ENCODE measurements around the gene SMIM36.
A peak's percentile ranks its signal among the peaks of the same experiment; 100 is the strongest.

Gene SMIM36

DNA sequence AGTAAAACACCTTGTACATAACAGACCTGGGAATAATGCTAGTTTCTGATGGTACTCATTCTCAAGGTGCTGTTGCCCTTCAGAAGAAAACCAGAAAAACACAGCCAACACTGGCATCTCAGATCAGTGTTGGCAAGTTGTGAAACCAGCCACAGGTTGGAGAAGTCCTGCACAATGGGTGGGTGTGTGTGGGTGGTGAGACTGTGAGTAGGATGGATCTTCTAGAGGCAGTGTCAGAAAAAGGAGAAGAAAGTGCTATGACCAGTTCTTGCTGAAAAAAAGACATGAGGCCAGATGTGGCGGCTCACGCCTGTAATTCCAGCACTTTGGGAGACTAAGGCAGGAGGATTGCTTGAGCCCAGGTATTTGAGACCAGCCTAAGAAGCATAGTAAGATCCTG is 35.2 kb upstream of the SMIM36 start:
- H2BK15ac ChIP-seq (ENCODE audit: low read depth, poor library complexity, severe bottlenecking) = no peak overlapping the region
- DNase-seq = no peak
- no peaks in the 10 kb centered on the region for H3K79me1 ChIP-seq (replicated peaks; ENCODE audit: low read length, poor library complexity, severe bottlenecking)
- no peaks in the 10 kb centered on the region for H3K4me1 ChIP-seq (ENCODE audit: control insufficient read depth, insufficient read depth, low read depth, low read length)
- H3K9me3 ChIP-seq (ENCODE audit: control insufficient read depth, low read length) = no peaks in the 10 kb centered on the region
- no peak overlapping the region for H3K14ac ChIP-seq (ENCODE audit: low read length in 2 of 2)
- H2AK5ac ChIP-seq (ENCODE audit: low read length, severe bottlenecking) = no peak overlapping the region
- no peak overlapping the region for H3K27ac ChIP-seq (ENCODE audit: low read length, poor library complexity, severe bottlenecking)
- no peak overlapping the region for H4K91ac ChIP-seq (ENCODE audit: low read length)
- no peak overlapping the region for H3K4me3 ChIP-seq (ENCODE audit: insufficient read depth in 1 of 2, low read depth in 1 of 2, low read length in 2 of 2)
- no peak overlapping the region for H3K9ac ChIP-seq (ENCODE audit: low read length)
- H3K23ac ChIP-seq (ENCODE audit: low read length in 2 of 2) = no peak overlapping the region
- H3K4ac ChIP-seq (ENCODE audit: low read depth in 1 of 2, low read length in 2 of 2) = no peak overlapping the region
- no peak overlapping the region for H4K8ac ChIP-seq (ENCODE audit: low read length)
- no peak overlapping the region for H2BK120ac ChIP-seq (ENCODE audit: low read depth, low read length)
- WGBS = 100% methylated on average over 2 of the region's 2 CpGs
- no peak overlapping the region for H2BK5ac ChIP-seq (ENCODE audit: low read depth, low read length, poor library complexity, severe bottlenecking)
- no peak overlapping the region for H3K4me2 ChIP-seq (ENCODE audit: low read length, poor library complexity, severe bottlenecking)
- H3K27me3 ChIP-seq (ENCODE audit: control insufficient read depth in 1 of 2, insufficient read depth in 1 of 2, low read length in 2 of 2) = peaks cover 6 to 8% of the 10 kb centered on the region in 2 experiments
- no peak overlapping the region for H2BK12ac ChIP-seq (ENCODE audit: low read length in 2 of 2)
- no peaks in the 10 kb centered on the region for H3K36me3 ChIP-seq (ENCODE audit: control insufficient read depth in 1 of 2, insufficient read depth in 2 of 2, low read depth in 1 of 2, low read length in 2 of 2)
- no peak overlapping the region for H2AFZ ChIP-seq (ENCODE audit: low read depth, low read length)
- no peak overlapping the region for H3K18ac ChIP-seq (ENCODE audit: low read depth in 1 of 2, low read length in 2 of 2)

- H3K4ac ChIP-seq (ENCODE audit: low read depth in 1 of 2, low read length in 2 of 2) = no peak overlapping the region
- H2AK5ac ChIP-seq (ENCODE audit: low read length, severe bottlenecking) = no peak overlapping the region
- no peak overlapping the region for H2BK120ac ChIP-seq (ENCODE audit: low read depth, low read length)
- H3K23ac ChIP-seq (ENCODE audit: low read length in 2 of 2) = no peak overlapping the region
- no peaks in the 10 kb centered on the region for H3K9me3 ChIP-seq (ENCODE audit: control insufficient read depth, low read length)
- H3K79me1 ChIP-seq (replicated peaks; ENCODE audit: low read length, poor library complexity, severe bottlenecking) = no peaks in the 10 kb centered on the region
- no peak overlapping the region for H3K4me2 ChIP-seq (ENCODE audit: low read length, poor library complexity, severe bottlenecking)
- no peak overlapping the region for H3K18ac ChIP-seq (ENCODE audit: low read depth in 1 of 2, low read length in 2 of 2)
- H3K9ac ChIP-seq (ENCODE audit: low read length) = no peak overlapping the region
- no peaks in the 10 kb centered on the region for H3K4me1 ChIP-seq (ENCODE audit: control insufficient read depth, insufficient read depth, low read depth, low read length)
- no peak overlapping the region for H4K91ac ChIP-seq (ENCODE audit: low read length)
- H2BK12ac ChIP-seq (ENCODE audit: low read length in 2 of 2) = no peak overlapping the region
- H4K8ac ChIP-seq (ENCODE audit: low read length) = no peak overlapping the region
- H2BK5ac ChIP-seq (ENCODE audit: low read depth, low read length, poor library complexity, severe bottlenecking) = no peak overlapping the region
- 78% methylated on average over 6 of the region's 6 CpGs for WGBS
- H2BK15ac ChIP-seq (ENCODE audit: low read depth, poor library complexity, severe bottlenecking) = no peak overlapping the region
- no peaks in the 10 kb centered on the region for H3K36me3 ChIP-seq (ENCODE audit: control insufficient read depth in 1 of 2, insufficient read depth in 2 of 2, low read depth in 1 of 2, low read length in 2 of 2)
- DNase-seq = no peak
- no peak overlapping the region for H2AFZ ChIP-seq (ENCODE audit: low read depth, low read length)
- H3K14ac ChIP-seq (ENCODE audit: low read length in 2 of 2) = no peak overlapping the region
- H3K27ac ChIP-seq (ENCODE audit: low read length, poor library complexity, severe bottlenecking) = no peak overlapping the region
- peaks cover under 1 to 1% of the 10 kb centered on the region in 2 experiments for H3K27me3 ChIP-seq (ENCODE audit: control insufficient read depth in 1 of 2, insufficient read depth in 1 of 2, low read length in 2 of 2)
- H3K4me3 ChIP-seq (ENCODE audit: insufficient read depth in 1 of 2, low read depth in 1 of 2, low read length in 2 of 2) = no peak overlapping the region
Observed at GRCh38 chr17:55545806-55546205, 34.6 kb upstream of the SMIM36 start.

DNA sequence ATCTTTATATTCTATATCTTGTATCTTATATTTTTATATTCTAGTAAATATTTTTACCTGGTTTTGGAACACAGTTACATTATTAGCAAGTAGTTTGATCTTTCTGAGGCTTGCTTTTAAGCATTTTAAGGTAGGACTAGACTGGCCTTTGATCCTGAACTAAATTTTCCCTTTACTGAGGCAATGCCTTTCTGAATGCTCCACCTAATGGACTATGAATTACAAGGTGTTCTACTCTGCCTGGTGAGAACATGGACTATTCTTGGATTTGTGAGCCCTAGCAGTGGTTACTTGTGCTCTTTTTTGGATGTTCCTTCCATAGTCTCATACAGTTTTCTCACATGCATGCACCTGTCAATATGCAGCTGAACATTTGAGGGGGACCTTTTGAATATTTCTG is 32.5 kb upstream of the SMIM36 start:
- Histone ChIP-seq H2BK12ac (ENCODE audit: low read length in 2 of 2) (no peak overlapping the region), H2AK5ac (ENCODE audit: low read length, severe bottlenecking) (no peak overlapping the region), H3K9ac (ENCODE audit: low read length) (no peak overlapping the region), H3K27me3 (ENCODE audit: control insufficient read depth in 1 of 2, insufficient read depth in 1 of 2, low read length in 2 of 2) (no peaks in the 10 kb centered on the region), H4K91ac (ENCODE audit: low read length) (no peak overlapping the region), H3K18ac (ENCODE audit: low read depth in 1 of 2, low read length in 2 of 2) (no peak overlapping the region), H3K4me2 (ENCODE audit: low read length, poor library complexity, severe bottlenecking) (no peak overlapping the region), H2AFZ (ENCODE audit: low read depth, low read length) (no peak overlapping the region), H2BK15ac (ENCODE audit: low read depth, poor library complexity, severe bottlenecking) (no peak overlapping the region), H3K9me3 (ENCODE audit: control insufficient read depth, low read length) (no peaks in the 10 kb centered on the region), H3K27ac (ENCODE audit: low read length, poor library complexity, severe bottlenecking) (no peak overlapping the region), H2BK120ac (ENCODE audit: low read depth, low read length) (no peak overlapping the region), H2BK5ac (ENCODE audit: low read depth, low read length, poor library complexity, severe bottlenecking) (no peak overlapping the region), H3K23ac (ENCODE audit: low read length in 2 of 2) (no peak overlapping the region), H3K36me3 (ENCODE audit: control insufficient read depth in 1 of 2, insufficient read depth in 2 of 2, low read depth in 1 of 2, low read length in 2 of 2) (no peaks in the 10 kb centered on the region), H4K8ac (ENCODE audit: low read length) (no peak overlapping the region), H3K4ac (ENCODE audit: low read depth in 1 of 2, low read length in 2 of 2) (no peak overlapping the region), H3K14ac (ENCODE audit: low read length in 2 of 2) (no peak overlapping the region), H3K79me1 (replicated peaks; ENCODE audit: low read length, poor library complexity, severe bottlenecking) (no peaks in the 10 kb centered on the region), H3K4me1 (ENCODE audit: control insufficient read depth, insufficient read depth, low read depth, low read length) (no peaks in the 10 kb centered on the region), H3K4me3 (ENCODE audit: insufficient read depth in 1 of 2, low read depth in 1 of 2, low read length in 2 of 2) (no peak overlapping the region)
- DNase-seq = no peak

DNA sequence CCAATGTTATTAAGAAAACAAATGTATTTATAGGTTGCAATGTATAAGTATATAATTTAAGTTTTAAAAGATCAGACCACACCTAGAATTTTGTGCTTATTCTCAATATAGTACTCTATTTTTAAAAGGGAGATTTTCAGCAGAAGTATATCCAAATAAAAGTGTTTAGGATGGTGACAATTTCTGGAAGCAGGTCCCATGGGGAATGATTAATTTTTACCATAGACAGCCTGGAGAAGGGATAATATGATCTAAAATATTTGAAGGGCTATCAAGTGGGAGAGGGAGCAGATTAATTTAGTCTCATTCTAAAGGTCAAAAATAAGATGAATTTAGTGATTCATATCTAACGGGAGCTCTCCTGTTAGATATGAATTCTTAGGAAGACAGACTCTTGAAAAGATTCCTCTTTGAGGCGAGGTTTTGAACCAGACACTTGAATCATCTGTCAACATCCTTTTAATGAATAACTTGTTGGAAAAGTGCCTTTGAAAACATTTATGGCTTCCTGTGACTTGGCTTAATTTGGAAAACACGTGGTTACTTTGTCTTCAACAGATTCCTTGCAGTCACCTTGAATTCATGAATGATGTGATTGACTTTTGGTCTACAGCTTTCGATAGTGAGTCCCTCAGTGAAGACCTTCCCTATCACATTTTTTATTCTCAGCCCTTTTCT is 29.3 kb upstream of the SMIM36 start:
- Histone ChIP-seq H3K18ac (ENCODE audit: low read depth in 1 of 2, low read length in 2 of 2) (no peak overlapping the region), H3K27ac (ENCODE audit: low read length, poor library complexity, severe bottlenecking) (no peak overlapping the region), H3K9me3 (ENCODE audit: control insufficient read depth, low read length) (no peaks in the 10 kb centered on the region), H3K79me1 (replicated peaks; ENCODE audit: low read length, poor library complexity, severe bottlenecking) (no peaks in the 10 kb centered on the region), H3K4me1 (ENCODE audit: control insufficient read depth, insufficient read depth, low read depth, low read length) (no peaks in the 10 kb centered on the region), H3K14ac (ENCODE audit: low read length in 2 of 2) (no peak overlapping the region), H3K23ac (ENCODE audit: low read length in 2 of 2) (no peak overlapping the region), H3K27me3 (ENCODE audit: control insufficient read depth in 1 of 2, insufficient read depth in 1 of 2, low read length in 2 of 2) (no peaks in the 10 kb centered on the region), H4K8ac (ENCODE audit: low read length) (no peak overlapping the region), H3K36me3 (ENCODE audit: control insufficient read depth in 1 of 2, insufficient read depth in 2 of 2, low read depth in 1 of 2, low read length in 2 of 2) (no peaks in the 10 kb centered on the region), H2BK120ac (ENCODE audit: low read depth, low read length) (no peak overlapping the region), H3K4ac (ENCODE audit: low read depth in 1 of 2, low read length in 2 of 2) (no peak overlapping the region), H3K9ac (ENCODE audit: low read length) (no peak overlapping the region), H2BK12ac (ENCODE audit: low read length in 2 of 2) (no peak overlapping the region), H4K91ac (ENCODE audit: low read length) (no peak overlapping the region), H2AK5ac (ENCODE audit: low read length, severe bottlenecking) (no peak overlapping the region), H2BK5ac (ENCODE audit: low read depth, low read length, poor library complexity, severe bottlenecking) (no peak overlapping the region), H2BK15ac (ENCODE audit: low read depth, poor library complexity, severe bottlenecking) (no peak overlapping the region), H3K4me2 (ENCODE audit: low read length, poor library complexity, severe bottlenecking) (no peak overlapping the region), H3K4me3 (ENCODE audit: insufficient read depth in 1 of 2, low read depth in 1 of 2, low read length in 2 of 2) (no peak overlapping the region), H2AFZ (ENCODE audit: low read depth, low read length) (no peak overlapping the region)
- DNase-seq = peak; percentile 7
- WGBS = 36% methylated on average over 4 of the region's 4 CpGs

Data from mesenchymal stem cell (in vitro differentiated cells and primary cell).